HG03135 (cell line): Measurements from ENCODE around the gene THAP3.

Source experiments
- ATAC-seq: cut with Tn5 transposase; IDR thresholded peaks from one replicate; pipeline ENCODE4 v1.9.1; 2021; ENCODE audit warnings: mild to moderate bottlenecking, moderate library complexity; ENCODE audit not compliant: unreplicated experiment

Gene THAP3

DNA sequence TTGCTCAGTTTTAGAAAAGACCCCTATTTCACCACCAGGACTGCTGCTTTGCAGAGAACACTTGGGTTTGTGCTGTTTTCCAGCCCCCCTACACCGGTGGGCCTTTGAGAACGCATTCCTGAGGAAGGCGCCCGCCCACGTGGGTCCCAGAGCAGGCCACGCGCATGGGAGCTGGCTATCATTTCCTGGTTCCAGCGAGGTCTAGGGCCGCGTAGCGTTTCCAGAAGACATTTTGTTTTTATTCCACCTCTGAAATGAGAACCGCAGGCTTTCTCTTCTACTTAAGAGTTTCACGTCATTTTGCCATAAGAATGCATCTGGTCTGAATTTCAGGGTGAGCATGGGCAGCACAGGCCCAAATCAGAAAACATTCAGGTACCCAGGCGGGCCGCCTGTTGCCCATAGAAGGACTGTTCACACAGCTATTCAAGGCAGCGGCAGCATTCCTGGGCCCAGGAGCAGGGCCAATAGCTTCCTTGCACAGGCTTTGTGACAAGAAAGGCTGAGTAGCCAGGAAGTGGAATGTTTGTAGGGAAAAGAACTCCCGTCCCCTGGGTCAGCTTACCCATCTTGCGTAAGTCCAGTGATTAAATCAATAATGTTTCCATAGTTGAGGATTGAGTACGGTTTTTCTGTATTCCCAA lies 20.6 kb upstream of the THAP3 start:
- no peak for ATAC-seq

DNA sequence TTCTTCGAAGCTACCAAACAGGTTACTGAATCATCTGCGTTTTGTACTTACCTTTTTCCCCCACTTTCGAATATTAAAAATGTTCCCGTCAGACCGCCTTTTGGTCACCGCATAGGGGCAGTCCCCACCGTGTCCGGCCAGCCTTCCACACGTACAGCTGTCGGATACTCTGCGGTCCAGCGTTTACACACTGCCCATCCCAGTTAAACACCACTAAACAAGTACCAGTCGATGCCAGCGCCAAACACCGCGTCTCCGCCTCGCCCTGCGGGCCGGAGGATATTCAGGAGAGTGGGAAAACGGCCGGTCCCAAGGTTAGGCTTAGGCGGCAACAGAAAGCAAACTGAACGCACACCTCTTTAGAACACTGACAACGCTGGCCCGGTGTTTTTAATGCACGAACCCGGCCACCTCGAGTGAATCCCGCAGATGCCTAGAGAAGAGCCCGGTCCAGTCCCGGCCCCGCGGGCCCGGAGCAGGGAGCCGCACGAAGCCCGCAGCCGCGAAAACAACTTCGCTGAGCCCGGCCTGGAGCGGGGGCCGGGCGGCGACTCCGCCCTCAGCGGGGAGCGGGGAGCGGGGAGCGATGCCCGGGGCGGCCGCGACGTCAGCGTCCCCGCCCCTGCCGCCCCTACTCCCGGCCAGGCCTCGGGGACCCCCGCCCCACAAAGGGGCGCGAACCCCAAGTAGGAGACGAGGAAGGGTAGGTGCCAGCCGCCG lies 11.9 kb upstream of the THAP3 start:
- peak; percentile 28 for ATAC-seq

DNA sequence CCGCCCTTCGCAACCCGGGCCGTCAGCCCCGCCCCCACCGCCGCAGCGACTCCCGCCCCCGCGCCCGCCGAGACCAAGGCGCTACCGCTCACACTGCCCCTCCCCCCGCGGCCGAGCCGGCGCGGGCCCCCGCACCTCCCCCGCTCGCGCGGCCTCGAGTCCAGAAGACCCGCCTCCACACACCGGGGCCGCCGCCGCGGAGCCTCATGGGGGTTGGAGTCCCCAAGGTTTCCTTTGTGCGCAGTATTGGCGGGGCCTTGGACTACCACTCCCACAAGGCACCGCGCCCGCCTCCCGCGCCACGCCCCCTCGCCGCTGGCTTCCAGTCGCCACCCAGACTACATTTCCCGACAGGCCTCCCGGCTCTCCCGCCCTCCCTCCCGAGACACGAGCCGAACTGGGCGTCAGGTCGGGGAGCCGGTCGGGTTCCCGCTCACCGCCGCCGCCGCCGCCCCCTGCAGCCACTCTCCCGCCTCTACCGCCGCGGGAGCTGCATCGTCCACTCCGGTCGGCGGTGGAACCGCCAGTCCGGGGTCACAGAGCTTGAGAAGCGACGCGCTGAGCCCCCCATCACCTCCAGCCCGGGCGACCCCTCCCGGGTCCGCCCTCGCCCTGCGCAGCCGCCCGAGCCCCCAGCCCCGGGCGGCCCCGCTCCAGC lies 11.2 kb upstream of the THAP3 start, which contains the start of gene PHF13:
Gene PHF13, plus strand, starts transcription at position 371 of the 658 bp plus-strand sequence. CDS start 336 bp downstream, outside the sequence.
- peak; percentile 91 for ATAC-seq

DNA sequence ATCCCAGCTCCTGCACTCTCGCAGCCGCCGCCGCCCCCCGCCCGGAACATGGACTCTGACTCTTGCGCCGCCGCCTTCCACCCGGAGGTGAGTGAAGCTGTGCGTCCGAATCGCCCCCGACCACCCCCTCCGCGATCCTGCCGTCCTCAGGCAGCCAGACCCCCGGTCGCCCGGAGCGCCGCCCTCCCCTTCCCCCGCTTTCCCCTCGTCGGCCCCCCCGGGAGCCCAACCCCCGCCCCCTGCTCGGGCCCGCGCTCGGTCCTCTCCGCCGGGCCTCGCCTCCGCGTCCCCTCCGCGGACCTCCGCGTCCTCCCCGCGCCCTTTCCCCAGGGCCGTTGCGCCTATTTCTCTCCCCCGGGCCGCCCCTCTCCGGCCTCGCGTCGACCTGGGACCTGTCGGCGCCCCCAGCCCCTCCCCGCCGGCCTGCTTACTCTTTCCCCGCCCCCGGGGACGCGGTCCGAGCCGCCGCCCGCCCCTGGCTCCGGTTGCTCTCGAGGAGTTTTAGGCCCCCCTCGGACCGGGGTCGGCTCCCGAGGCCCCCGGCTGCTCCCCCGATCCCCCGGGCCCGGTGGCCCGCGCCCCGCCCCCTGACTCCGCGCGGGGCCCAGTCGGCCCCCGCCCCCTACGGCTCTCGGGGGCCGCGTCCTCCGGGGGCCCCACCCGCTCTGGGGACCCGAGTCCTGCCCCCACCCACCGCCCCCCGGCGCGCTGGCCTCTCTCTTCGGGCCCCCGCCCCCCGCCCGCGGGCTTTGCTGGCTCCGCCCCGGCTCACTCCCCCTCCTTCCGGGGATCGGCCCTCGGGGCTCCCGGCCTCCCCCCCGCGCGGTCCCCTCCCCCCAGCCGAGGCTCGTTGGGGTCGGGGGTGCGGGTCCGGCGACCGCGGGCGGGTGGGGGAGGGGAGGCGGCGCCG lies 10.4 kb upstream of the THAP3 start:
- ATAC-seq, result peak; percentile 4

DNA sequence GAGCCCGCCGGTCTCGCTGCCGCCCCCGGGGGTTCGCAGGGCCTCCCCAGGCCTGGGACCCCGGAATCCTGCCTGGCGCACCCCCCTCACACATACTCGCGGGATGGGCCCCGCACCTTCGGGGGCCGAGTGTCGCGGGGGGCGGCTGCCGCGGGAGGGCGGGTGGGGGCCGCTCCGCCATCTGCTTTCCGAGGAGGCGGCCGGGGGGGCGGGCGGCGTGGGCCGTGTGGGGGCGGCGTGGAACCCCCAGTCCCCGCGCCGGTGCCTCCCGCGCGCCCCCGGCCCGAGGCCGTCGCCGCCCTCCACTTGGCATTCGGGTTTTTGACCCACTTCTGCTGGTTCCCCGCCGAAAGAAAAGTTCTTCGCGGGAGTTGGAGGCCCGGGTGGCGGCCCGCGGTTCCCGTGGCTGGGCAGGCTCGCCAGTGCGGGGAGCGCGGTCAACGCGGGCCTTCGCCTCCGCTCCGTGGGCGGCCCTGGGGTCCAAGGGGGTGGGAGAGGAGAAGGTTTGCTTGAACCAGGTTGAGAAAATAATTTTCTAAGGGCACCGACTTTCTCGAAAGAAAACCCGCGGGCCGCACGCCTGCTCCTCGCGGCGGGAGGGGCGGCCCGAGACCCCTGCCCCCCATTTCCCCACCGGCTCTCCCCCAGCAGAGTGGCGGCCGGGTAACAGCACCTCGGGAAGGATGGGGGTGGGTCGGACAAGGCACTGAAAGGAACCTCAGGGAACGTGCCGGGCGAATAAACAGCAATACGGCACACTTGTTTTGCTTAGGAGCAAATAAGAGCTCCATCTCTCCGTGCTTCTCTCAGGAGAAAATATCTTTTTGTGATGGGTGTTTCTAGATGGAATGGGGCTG lies 9.5 kb upstream of the THAP3 start:
- ATAC-seq, result no peak

DNA sequence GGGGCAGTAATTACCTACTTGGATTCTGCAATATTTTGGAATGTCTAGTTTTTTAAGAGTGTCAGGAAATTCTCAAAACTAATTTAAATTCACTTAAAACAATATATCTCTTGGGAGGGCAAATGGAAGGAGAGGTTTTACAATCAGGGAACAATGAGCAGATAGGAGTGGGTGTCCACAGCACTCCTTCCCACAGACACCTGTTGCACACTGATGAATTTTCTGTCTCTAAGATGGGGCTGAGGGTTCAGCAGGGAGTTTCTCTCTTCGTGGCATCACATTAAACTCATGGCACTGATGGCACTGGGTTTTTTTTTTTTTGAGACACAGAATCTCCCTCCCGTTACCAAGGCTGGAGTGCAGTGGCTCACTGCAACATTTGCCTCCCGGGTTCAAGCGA lies 5.6 kb upstream of the THAP3 start:
- ATAC-seq, result no peak

DNA sequence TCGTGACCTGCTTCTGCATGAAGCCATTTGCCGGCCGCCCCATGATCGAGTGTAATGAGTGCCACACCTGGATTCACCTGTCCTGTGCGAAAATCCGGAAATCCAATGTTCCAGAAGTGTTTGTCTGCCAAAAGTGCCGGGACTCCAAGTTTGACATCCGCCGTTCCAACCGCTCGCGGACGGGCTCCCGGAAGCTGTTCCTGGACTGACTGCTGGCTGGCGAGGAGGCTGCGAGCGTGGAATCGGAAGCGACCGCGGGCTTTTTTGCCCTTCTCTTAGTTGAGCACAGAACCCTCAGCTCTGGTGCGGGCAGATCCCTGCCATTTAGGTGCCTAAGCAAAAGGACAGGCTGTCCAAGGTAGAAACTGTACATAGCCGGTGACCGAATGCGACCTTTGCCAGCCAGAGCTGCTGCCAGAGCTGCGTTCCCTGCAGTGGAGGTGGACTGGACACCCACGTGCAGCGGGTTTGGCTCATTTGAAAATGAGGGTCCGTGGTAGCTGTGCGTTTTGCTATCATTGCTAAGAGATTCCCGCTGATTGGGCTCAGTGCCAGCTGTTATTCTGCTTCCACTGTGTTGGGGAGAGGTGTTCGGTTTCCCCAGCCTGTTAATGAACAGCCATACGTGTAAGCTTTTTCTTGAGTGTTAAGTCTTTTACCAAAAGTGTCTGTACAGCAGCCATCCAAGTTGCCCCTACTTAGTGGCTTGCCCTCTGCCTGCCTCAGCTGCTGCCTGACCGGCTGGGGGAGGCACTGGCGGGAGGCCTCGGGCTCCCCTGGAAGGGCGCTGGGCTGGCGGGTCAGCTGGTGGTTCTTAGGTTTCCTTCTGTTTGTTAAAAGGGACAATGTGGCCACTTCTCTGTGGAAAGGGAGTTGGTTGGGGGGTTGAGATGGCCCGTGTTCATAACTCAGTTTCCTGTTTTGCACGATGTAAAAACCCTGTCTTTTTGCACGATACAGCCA lies 3.0 kb upstream of the THAP3 start:
- ATAC-seq, result no peak

DNA sequence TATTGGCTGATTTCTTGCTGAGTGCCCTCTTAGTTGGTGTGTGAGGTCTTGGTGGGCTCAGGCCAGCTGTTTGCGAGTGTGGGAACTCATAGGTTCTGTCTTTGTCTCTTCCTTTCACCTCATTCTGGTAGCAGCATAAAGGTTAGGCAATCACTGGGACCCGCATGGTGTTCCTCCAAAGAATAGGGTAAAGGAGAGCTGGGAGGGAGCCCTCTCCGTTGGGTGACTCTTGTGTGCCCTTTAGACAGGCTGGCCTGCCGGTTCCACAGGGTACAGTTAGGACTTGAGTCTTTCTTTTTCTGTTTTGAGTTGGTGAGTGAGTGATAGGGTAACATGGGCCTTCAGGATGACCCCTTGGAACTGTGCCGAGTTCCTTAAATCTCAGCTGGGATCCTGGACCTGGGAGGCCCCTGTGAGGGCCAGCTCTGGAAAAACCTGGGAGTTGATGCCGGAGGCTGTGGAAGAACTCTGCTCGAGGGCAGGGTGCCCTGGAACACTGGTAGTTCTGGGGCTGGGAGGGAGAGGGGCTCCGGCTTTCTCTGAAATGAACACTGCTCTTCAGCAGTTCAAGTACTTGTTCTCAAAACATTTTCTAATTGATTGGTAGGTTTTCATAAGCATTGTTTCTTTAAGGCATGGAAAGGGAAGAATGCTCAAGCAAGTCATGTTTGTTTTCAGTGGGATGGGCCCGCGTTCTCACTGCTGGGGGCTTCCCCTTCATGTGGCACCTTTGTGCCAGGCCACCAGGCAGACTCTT lies 2.1 kb upstream of the THAP3 start:
- ATAC-seq, result no peak

DNA sequence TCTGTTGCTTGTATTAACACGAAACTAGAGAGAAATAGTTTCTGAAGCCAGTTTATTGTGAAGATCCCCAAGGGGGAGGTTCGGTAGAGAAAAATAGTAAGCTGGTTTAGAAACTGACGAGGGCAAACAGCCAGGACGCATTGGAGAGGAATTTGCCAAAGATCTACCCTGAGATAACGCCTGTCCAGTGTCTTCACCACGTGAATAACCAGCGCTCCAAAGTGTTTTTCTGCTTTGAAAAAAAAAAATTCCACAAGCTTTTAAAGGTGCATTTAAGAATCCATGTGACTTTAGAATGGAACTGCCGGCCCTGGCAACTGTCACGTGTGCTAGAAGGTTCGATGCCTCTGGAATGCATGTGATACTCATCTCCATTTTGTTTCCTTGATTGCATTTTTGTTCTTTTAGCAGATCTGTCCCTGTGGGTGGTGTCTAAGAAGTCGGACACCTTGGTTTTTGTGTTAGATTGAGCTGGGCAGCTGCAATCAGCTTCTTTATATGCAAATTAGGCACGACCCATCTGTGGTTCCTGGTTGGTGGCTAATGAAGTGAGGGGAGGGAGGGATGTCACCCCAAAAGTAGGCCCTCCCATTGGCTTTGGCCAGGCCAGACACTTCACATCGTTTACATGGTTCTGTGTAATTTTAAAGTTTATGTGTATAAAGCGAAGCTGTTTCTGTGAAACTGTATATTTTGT lies 1.3 kb upstream of the THAP3 start:
- no peak for ATAC-seq

DNA sequence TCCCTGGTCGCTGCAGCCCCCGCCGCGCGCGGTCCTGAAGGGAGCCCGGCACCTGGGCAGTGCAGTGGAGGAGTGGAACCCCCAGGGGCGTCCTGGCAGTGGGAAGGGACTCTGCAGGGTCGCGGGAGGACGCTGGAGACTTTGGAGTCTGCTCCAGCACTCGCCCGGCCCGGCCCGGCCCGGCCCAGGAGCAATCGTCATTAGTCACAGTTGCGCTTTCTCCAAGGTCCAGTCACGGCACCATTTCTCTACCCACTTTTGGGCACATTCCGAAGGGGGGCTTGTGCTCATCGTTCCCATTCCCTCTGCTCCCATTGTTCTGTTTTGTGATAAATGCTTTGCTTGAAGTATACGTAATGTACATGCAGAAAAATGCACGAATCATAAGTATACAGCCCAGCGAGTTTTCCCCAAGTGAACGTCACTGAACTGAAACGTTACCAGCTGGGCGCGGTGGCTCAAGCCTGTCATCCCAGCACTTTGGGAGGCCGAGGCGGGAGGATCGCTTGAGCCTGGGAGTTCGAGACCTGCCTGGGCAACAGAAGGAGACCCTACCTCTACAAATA lies 999 bp downstream of the THAP3 start:
- ATAC-seq, result peak; percentile 29

DNA sequence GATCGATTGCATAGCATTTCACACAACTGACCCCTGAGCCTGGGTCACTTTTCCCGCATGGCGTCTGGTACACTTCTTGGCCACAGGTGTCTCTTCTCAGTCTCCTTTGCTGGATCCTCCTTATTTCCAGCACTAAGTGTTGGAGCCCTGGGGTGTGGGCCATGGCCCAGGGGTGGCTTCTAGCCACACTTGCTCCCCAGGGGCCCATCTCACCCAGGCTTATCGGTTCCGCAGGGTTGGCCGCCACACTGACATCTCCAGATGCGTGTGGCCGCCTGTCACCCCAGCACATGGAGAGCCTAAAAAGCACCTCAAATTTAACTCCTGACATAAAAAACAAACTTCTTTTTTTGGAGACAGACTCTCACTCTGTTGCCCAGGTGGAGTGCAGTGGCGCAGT lies 2.4 kb downstream of the THAP3 start:
- no peak for ATAC-seq

DNA sequence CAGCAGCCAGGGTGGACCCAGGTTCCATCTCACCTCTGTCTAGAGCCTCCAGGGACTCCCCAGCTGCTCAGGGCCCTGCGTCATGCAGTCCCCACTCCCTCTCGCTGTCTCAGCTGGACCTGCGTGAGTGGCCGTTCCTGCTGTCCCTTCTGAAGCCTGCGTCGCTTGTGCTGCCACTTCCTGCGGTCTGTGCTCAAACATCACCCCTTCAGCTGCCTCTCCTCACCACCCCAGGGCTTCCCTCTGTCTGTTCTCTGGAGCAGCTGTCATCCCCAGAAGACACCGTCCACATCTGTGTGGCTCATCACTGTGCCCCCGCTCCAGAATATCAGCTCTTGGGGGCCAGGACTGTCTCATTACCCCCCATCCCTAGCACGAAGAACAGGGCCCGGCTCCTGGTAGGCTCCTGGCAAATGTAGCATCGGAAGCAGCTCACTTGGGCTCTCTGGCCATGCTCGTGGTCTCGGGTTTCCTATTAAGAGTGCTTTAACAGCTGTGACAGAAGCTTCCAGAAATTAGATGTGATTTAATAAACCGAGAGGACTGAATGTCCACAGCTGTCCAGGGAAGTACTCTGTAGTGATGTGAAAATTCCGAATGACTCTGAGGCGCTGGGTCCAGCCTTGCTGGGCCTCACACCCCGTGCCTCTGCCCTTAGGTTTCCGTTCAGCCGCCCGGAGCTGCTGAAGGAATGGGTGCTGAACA lies 3.3 kb downstream of the THAP3 start:
- no peak for ATAC-seq

DNA sequence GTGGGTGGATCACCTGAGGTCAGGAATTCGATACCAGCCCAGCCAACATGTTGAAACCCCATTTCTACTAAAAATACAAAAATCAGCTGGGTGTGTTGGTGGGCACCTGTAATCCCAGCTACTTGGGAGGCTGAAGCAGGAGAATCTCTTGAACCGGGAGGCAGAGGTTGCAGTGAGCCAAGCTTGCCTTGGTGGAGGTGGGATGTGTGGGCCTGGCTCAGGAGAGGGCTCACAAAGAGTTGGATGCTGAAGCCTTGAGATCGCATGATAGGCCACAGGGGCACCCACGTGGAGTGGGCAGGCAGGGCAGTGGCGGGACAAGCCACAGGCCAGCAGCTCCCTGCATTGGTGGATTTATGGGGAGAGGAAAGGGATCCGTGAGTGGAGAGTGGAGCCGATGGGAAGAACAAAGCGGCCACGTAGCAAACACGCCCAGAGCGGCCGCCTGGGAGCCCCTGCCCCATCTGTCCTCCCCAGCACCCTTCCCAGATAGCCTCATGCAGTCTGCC lies 4.4 kb downstream of the THAP3 start:
- no peak for ATAC-seq

DNA sequence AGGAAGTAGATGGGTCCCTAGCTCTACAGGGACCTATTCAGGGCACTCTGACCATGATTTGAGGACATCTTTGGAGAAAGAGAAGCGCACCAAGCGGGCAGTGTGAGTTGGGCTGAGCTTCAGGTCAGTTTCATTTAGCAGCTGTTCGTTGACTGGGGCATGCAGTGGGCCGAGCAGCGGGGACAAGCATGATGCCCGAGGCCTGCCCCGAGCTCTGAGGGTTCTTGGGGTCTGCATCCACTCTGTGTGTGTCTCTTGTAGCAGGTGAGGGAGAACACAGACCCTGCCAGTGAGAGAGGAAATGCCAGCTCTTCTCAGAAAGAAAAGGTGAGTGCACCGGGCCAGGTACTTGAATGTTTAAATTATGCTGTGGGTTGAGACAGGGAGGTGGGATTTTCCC lies 5.4 kb downstream of the THAP3 start:
- ATAC-seq, result no peak

DNA sequence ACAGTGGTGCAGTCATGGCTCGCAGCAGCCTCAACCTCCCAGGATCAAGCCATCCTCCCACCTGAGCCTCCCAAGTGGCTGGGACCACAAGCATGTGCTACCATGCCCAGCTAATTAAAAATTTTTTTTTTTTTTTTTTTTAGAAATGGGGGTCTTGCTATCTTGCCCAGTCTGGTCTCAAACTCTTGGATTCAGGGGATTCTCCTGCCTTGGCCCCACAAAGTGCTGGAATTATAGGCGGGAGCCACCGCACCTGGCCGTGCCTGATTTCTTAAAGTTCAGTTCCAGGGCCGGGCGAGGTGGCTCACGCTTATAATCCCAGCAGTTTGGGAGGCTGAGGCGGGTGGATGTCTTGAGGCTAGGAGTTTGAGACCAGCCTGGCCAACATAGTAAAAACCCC lies 6.4 kb downstream of the THAP3 start:
- ATAC-seq, result no peak
